SK-N-MC (cell line): ENCODE measurements around the gene CSNK2B.

ENCODE experiments used
- DNase-seq: peaks from one replicate; pipeline ENCODE4 v3.0.0-alpha.2; 2011; ENCODE audit warnings: low read depth, low spot score
- H3K27ac ChIP-seq: fragments of 200-600 bp; sonication (generic); 2 replicates; pipeline ENCODE4 v1.5.1; 2016; ENCODE audit warnings: mixed run types
- H3K36me3 ChIP-seq: fragments of 200-600 bp; sonication (generic); 2 replicates; pipeline ENCODE4 v1.6.1; 2017; ENCODE audit warnings: antibody characterized with exemption, low read length, mixed read lengths; ENCODE audit not compliant: insufficient read depth
- H3K4me3 ChIP-seq: fragments of 200-600 bp; sonication (generic); 2 replicates; pipeline ENCODE4 v1.5.1; 2016
- H3K9ac ChIP-seq: fragments of 200-600 bp; sonication (generic); 2 replicates; pipeline ENCODE4 v1.8.0; 2017; ENCODE audit warnings: mixed run types, mixed read lengths; ENCODE audit not compliant: insufficient read length
- H3K9me3 ChIP-seq: fragments of 200-600 bp; sonication (generic); 2 replicates; pipeline ENCODE4 v1.6.1; 2017; ENCODE audit warnings: low read depth, mild to moderate bottlenecking, antibody characterized with exemption, low read length, moderate library complexity, mixed read lengths
- EZH2 ChIP-seq: fragments of 200-600 bp; sonication (generic); IDR thresholded peaks from one replicate; pipeline ENCODE4 v1.6.1; 2017; ENCODE audit warnings: antibody characterized with exemption
- FOXP2 ChIP-seq: optimal IDR thresholded peaks from 2 replicates; pipeline ENCODE3; 2011; ENCODE audit warnings: mild to moderate bottlenecking, moderate library complexity; ENCODE audit not compliant: insufficient read depth; ENCODE audit errors: extremely low read length, control extremely low read depth
- POLR2AphosphoS5 ChIP-seq: IDR thresholded peaks from 2 replicates; pipeline ENCODE4 v1.6.1; 2012; ENCODE audit warnings: mild to moderate bottlenecking, low read depth, low read length, borderline replicate concordance

Gene CSNK2B

DNA sequence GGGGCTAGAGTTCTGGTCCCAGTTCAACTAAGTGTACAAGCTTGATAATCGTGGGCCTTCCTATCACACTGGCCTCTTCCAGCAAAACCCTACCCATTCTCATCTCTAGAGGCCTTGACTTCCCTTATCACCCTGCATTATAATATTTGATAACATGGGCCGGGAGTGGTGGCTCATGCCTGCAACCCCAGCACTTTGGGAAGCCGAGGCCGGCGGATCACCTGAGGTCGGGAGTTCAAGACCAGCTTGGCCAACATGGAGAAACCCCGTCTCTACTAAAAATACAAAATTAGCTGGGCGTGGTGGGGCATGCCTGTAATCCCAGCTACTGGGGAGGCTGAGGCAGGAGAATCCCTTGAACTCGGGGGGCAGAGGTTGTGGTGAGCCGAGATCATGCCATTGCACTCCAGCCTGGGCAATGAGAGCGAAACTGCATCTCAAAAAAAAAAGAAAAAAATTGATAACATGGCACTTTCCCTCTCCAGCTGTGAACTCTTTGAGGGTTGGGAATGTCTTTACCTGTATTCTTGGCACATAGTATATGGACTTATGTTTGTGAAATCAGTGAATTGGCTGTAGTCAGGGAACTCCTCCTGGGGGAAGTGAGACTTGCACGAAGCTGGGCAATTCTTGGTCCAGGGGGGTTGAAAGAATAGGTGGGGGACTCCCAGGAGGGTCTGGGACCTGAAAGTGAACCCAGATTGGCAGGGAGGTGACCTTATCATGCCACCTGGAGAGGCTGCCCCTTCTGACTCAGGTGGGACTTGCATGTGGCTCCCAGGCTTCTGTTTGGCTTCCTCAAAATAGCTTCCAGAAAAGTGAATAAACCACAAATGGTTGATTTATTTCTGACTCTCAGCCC, 4.4 kb upstream of the CSNK2B start:
- Histone ChIP-seq H3K9ac (peak overlapping the region; percentile 93), H3K4me3 (peak overlapping the region; percentile 98), H3K36me3 (peaks cover 20% of the 10 kb centered on the region), H3K9me3 (no peaks in the 10 kb centered on the region), H3K27ac (peak overlapping the region; percentile 76)
- no peak for TF ChIP-seq EZH2
- TF ChIP-seq POLR2AphosphoS5, result no peak
- no peak for TF ChIP-seq FOXP2
- no peak for DNase-seq

- Histone ChIP-seq H3K27ac (peak overlapping the region; percentile 5), H3K36me3 (peaks cover 26% of the 10 kb centered on the region), H3K9ac (no peak overlapping the region), H3K4me3 (no peak overlapping the region), H3K9me3 (no peaks in the 10 kb centered on the region)
- DNase-seq, result no peak
- TF ChIP-seq FOXP2 (no peak), POLR2AphosphoS5 (no peak), EZH2 (no peak)
Measured at GRCh38 chr6:31662124-31662723, 3.7 kb upstream of the CSNK2B start.

DNA sequence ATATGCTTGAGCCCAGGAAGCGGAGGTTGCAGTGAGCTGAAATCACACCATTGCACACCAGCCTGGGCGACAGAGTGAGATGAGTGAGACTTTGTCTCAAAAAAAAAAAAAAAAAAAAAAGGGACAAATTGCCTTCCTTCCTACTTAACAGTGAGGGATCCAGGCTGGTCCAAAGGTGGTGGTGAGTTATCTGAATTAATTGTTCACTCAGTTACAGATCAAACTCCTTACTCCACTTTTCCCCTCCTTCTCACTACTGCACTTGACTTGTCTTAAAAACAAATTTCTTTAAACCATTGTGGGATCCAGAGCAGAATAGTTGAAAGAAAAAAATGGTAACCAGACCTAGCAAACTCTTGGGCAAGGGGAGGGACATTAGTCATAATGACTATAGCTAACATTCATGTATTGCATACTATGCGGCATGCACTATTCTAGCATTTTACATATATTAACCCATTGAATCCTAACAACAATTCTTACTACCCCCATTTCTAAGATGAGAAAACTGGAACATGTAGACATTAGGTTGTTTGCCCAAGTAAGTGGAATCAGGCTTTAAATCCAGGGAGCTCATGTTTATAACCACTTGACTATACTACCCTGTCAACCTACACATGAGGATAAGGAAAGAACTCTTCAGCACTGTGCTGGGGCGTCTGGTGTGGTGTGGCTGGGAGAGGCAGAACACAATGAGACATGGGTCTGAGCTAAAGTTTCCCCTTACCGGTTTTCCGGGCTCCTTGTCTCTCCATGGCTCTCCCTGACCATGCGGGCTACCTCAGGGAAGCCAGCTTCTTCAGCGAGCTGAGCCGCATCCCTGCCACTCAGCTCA, 2.5 kb upstream of the CSNK2B start:
- Histone ChIP-seq H3K27ac (no peak overlapping the region; the same call in 1 of the 2 replicates), H3K36me3 (peaks cover 37% of the 10 kb centered on the region), H3K4me3 (peak overlapping the region; percentile 95), H3K9ac (peak overlapping the region; percentile 98), H3K9me3 (no peaks in the 10 kb centered on the region)
- TF ChIP-seq EZH2 (no peak), FOXP2 (no peak), POLR2AphosphoS5 (no peak)
- no peak for DNase-seq

DNA sequence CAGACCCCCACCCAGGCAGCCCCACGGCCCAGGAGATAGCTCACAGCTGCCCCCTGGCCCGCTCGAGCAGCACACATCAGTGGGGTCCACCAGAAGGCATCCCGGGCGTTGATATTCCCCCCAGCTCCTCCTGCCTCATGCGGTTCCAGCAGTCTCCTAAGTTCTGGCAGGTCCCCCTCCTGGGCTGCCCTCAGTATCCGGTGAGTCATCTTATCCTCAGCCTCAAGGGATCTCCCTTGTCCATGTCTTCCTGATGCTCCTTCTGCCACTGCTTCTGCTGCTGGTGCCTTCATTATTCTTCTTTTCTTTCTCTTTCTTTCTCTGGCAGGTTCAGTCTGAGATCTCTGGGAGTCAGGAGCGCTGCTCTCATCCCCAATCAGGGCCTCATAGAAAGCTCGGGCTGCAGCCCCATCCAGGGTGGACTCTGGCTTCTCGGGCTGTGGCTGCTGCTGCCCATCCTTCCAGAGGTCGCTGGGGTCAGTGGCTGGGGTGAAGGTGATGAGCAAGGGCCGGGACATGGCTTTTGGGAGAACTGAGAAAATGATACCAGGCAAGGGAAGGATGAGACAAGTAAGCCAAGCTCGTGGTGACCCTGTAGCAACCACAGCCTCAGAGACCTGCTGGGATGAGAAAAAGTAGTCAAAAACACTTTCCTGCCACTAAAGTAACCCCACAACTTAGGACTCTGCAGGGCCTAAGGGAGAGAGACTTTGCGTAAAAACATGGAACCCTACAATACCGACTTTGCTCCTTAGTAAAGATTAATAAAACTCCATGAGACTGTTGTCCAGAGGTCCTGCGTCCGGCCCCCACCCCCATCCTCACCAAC, 1.7 kb upstream of the CSNK2B start:
- TF ChIP-seq POLR2AphosphoS5, result no peak
- TF ChIP-seq FOXP2, result no peak
- TF ChIP-seq EZH2, result no peak
- DNase-seq, result no peak
- peak overlapping the region; percentile 95 for H3K4me3 ChIP-seq
- peak overlapping the region; percentile 98 for H3K27ac ChIP-seq
- no peaks in the 10 kb centered on the region for H3K9me3 ChIP-seq
- peak overlapping the region; percentile 98 for H3K9ac ChIP-seq
- H3K36me3 ChIP-seq, result peaks cover 45% of the 10 kb centered on the region

DNA sequence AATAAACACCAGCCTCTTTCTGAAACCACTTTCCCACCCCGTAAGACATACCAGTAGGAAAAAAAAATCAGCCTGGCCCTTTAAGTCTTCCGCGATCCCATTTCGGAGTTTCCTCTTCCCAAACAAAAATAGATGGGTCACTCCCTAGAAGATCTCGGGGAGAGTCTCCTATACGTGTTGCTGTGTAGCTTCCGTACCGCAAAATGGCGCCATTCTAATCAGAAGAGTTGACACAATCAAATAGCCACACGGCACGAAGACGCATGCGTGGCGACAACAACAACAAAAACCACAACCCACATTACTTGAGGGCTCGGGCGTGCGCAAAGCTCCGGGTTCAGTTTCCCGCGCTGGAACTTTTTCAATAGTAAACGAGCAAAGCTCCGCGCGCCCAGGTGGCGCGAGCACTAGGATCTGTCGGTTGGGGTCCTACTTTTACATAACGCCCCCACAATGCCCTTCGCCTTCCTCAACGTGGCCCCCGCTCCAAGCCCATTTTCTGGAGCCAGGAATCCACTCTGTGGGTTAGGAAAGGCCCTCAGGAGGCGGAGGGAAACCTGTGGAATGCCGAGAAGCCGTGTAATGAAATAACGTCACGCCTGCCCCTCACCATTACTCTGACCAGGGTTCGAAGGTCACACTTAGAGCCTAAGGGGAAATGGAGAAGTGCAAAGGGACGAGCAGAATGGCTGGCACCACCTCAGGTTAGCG, 935 bp upstream of the CSNK2B start, which contains the start of gene GPANK1:
Gene GPANK1, minus strand, starts transcription at position 208 of the 711 bp plus-strand sequence. CDS start 519 bp downstream, outside the sequence.
- Histone ChIP-seq H3K4me3 (peak within 1 kb of the TSS; percentile 95), H3K27ac (peak within 1 kb of the TSS; percentile 98), H3K9ac (peak within 1 kb of the TSS; percentile 98), H3K9me3 (no peaks in the 10 kb centered on the region), H3K36me3 (peaks cover 53% of the 10 kb centered on the region)
- DNase-seq, result peak; percentile 92
- no peak for TF ChIP-seq EZH2
- TF ChIP-seq FOXP2, result peak; percentile 100
- peak; percentile 81 for TF ChIP-seq POLR2AphosphoS5

- TF ChIP-seq EZH2, result no peak
- no peak for DNase-seq
- Histone ChIP-seq H3K9me3 (no peaks in the 10 kb centered on the region), H3K4me3 (peak overlapping the region; percentile 95), H3K36me3 (peaks cover 68% of the 10 kb centered on the region), H3K9ac (peak overlapping the region; percentile 97), H3K27ac (no peak overlapping the region)
Measured at GRCh38 chr6:31666337-31666965, 571 bp downstream of the CSNK2B start.

DNA sequence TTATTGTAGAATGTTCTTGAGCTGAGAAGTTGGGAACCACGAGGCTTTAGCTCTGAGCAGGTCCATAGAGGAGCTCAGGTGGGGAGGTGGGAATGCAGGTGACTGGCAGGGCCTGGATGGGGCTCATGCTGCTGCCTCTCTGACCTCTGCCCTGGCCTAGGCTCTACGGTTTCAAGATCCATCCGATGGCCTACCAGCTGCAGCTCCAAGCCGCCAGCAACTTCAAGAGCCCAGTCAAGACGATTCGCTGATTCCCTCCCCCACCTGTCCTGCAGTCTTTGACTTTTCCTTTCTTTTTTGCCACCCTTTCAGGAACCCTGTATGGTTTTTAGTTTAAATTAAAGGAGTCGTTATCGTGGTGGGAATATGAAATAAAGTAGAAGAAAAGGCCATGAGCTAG, 3.8 kb downstream of the CSNK2B start, which contains the start of gene LY6G5B:
Gene LY6G5B, plus strand, starts transcription at position 301 of the 400 bp plus-strand sequence. CDS start 975 bp downstream, outside the sequence.
- no peak within 1 kb of the TSS for H3K9ac ChIP-seq
- no peak within 1 kb of the TSS for H3K4me3 ChIP-seq
- H3K9me3 ChIP-seq, result no peaks in the 10 kb centered on the region
- H3K36me3 ChIP-seq, result peaks cover 59% of the 10 kb centered on the region
- DNase-seq, result no peak
- TF ChIP-seq FOXP2, result no peak
- TF ChIP-seq POLR2AphosphoS5, result no peak
- TF ChIP-seq EZH2, result no peak
- no peak within 1 kb of the TSS for H3K27ac ChIP-seq
